NCI-H1417 treated with DMSO at 0.1 percent for 48 hours (cell line): Measurements from ENCODE around the gene CAMTA1.
"Not testable (repeated sequence)": the region's sequence is repeated elsewhere in the genome, so short reads cannot be mapped to it uniquely, and the experiment has no call there.

ENCODE experiments used
- DNase-seq: peaks from one replicate; lab custom pipeline; 2025; lab: John Stamatoyannopoulos, UW

Gene CAMTA1

GRCh38 chr1:7149080-7149838 lies 364.0 kb downstream of the CAMTA1 start:
- no peak for DNase-seq

GRCh38 chr1:7150724-7151280 lies 365.5 kb downstream of the CAMTA1 start:
- no peak for DNase-seq

- no peak for DNase-seq
Measured at GRCh38 chr1:7151978-7152377, 366.7 kb downstream of the CAMTA1 start.

GRCh38 chr1:7152655-7153054 lies 367.4 kb downstream of the CAMTA1 start:
- DNase-seq: no peak

GRCh38 chr1:7153464-7153863 lies 368.2 kb downstream of the CAMTA1 start:
- no peak for DNase-seq

- no peak for DNase-seq
Measured at GRCh38 chr1:7159116-7159781, 374.0 kb downstream of the CAMTA1 start.

GRCh38 chr1:7168554-7168953 lies 383.3 kb downstream of the CAMTA1 start:
- DNase-seq: not testable (repeated sequence)

- DNase-seq: no peak
Measured at GRCh38 chr1:7171168-7171567, 385.9 kb downstream of the CAMTA1 start.

GRCh38 chr1:7171574-7171973 lies 386.3 kb downstream of the CAMTA1 start:
- no peak for DNase-seq

GRCh38 chr1:7172804-7173203 lies 387.6 kb downstream of the CAMTA1 start:
- DNase-seq: no peak

GRCh38 chr1:7174561-7174960 lies 389.3 kb downstream of the CAMTA1 start:
- no peak for DNase-seq

- DNase-seq: no peak
Measured at GRCh38 chr1:7174980-7175906, 390.0 kb downstream of the CAMTA1 start.

- DNase-seq: no peak
Measured at GRCh38 chr1:7177021-7177420, 391.8 kb downstream of the CAMTA1 start.

- no peak for DNase-seq
Measured at GRCh38 chr1:7177438-7178146, 392.3 kb downstream of the CAMTA1 start.

- DNase-seq: no peak
Measured at GRCh38 chr1:7178336-7178735, 393.1 kb downstream of the CAMTA1 start.

- DNase-seq: no peak
Measured at GRCh38 chr1:7178741-7179140, 393.5 kb downstream of the CAMTA1 start.

- DNase-seq: no peak
Measured at GRCh38 chr1:7185721-7186120, 400.5 kb downstream of the CAMTA1 start.

- no peak for DNase-seq
Measured at GRCh38 chr1:7186382-7187111, 401.3 kb downstream of the CAMTA1 start.

- no peak for DNase-seq
Measured at GRCh38 chr1:7187112-7187493, 401.8 kb downstream of the CAMTA1 start.

- DNase-seq: no peak
Measured at GRCh38 chr1:7190261-7190660, 405.0 kb downstream of the CAMTA1 start.

GRCh38 chr1:7192453-7192852 lies 407.2 kb downstream of the CAMTA1 start:
- no peak for DNase-seq
